Measurements from ENCODE around the gene MIF4GD. TPM values are rescaled to one million over a fixed set of nuclear protein-coding genes. Genes with fewer than 3 reads are reported as not detected.

The MIF4GD gene
- total and polyA plus RNA-seq, 9 of the 15 experiments (the other 6 are each of a cell fraction or from before 2014, with no cell fraction given), result 11.8 to 63.8 (median 28.1) TPM

GRCh38 chr17:75295201-75296158 is 24.4 kb upstream of the MIF4GD start (continued):
- no peak for TF ChIP-seq PREB (CRISPR knock-in tag; IDR thresholded peaks at IDR 0.05)
- TF ChIP-seq RBFOX2 (IDR thresholded peaks at IDR 0.05; ENCODE audit: low read depth, low read length), result no peak
- no peak for TF ChIP-seq ZNF655 (CRISPR knock-in tag; IDR thresholded peaks at IDR 0.05)
- peak; percentile 8; the same call in 1 of the 2 replicates for TF ChIP-seq ESRRA (IDR thresholded peaks at IDR 0.05; ENCODE audit: borderline replicate concordance, low read depth)
- TF ChIP-seq BCOR (IDR thresholded peaks at IDR 0.05), result no peak
- TF ChIP-seq ZNF707 (CRISPR knock-in tag; conservative IDR thresholded peaks at IDR 0.05), result no peak
- no peak for TF ChIP-seq CSDE1 (IDR thresholded peaks at IDR 0.05)
- TF ChIP-seq SMC3 (conservative IDR thresholded peaks at IDR 0.05; ENCODE audit: insufficient read depth, low read depth, low read length), result no peak
- TF ChIP-seq ZNF785 (CRISPR knock-in tag; IDR thresholded peaks at IDR 0.05), result no peak
- no peak for TF ChIP-seq ZNF253 (CRISPR knock-in tag; conservative IDR thresholded peaks at IDR 0.05)
- TF ChIP-seq ARID4B (CRISPR knock-in tag; IDR thresholded peaks at IDR 0.05), result no peak
- TF ChIP-seq HBP1 (CRISPR knock-in tag; IDR thresholded peaks at IDR 0.05), result no peak
- no peak for TF ChIP-seq PTRF (tag; IDR thresholded peaks at IDR 0.05)
- peak; percentile 67; the same call in 1 of the 2 replicates for TF ChIP-seq ELF4 (CRISPR knock-in tag; IDR thresholded peaks at IDR 0.05)
- no peak for TF ChIP-seq KDM5B (IDR thresholded peaks at IDR 0.05; ENCODE audit: insufficient replicate concordance, low read depth, low read length)
- TF ChIP-seq HNRNPLL (IDR thresholded peaks at IDR 0.05; ENCODE audit: low read depth, low read length, poor library complexity, severe bottlenecking), result no peak
- no peak for TF ChIP-seq YBX1 (IDR thresholded peaks at IDR 0.05)

Data from K562 (cell line).